Amniotic epithelial cell (primary cell): ENCODE data around the gene TCP11.

Experiments used
- DNase-seq: peaks from one replicate; pipeline ENCODE4 v3.0.0-alpha.2; 2010; ENCODE audit warnings: low read depth

The TCP11 gene

DNA sequence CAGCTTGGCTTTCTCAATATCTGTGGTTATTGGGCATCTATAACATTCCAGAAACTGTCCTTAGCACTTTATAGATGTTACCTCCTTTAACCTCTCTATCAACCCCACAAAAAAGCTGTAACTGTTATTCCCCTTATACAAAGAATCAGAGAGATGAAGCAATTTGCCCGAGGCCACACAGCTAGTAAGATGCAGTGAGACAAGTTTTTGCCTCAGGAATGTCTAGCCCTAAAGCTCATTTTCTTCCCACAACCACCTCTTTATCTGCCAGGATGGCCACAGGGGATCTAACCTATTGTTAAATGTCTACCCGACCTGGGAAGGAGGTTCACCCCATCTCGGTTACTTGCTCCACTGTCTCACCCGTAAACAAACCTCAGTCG is 31.9 kb upstream of the TCP11 start:
- no peak for DNase-seq

DNA sequence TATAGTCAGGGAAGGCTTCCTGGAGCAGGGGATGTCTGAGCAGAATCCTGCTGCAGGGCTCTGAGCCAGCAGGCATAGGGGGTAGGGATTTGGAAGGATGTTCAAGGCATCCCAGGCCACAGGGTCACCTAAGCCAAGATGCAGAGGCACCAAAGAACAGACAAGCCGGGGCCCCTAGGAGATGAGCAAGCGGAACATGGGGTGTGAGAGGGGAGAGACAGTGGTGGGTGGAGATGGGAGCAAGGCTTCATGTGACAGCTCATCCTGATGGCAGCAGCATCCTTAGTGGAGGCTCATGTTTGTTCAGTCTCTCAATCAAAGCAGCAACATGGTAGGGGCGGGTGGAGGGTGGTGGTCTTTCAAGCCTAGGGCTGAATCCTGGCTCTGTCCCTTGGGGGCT is 29.8 kb upstream of the TCP11 start:
- no peak for DNase-seq

DNA sequence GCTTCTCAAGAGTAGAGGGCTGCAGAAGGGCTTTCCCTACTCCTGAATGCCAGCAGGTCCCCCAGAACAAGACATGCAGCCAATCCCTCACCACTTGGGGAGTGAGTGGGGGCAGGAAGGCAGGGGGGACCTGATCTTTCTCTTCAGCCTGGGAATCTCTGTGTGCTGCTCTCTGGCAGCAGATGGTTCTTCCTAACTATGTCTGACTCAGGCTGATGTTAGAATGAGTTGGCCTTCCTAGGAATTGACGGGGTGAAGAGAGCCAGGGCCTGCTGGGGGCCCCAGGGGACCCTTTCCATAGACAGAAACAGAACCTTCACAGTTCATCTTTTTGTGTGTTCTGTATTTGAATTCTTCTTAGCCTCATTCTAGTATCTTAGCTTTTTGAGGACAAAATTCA is 29.0 kb upstream of the TCP11 start:
- no peak for DNase-seq

DNA sequence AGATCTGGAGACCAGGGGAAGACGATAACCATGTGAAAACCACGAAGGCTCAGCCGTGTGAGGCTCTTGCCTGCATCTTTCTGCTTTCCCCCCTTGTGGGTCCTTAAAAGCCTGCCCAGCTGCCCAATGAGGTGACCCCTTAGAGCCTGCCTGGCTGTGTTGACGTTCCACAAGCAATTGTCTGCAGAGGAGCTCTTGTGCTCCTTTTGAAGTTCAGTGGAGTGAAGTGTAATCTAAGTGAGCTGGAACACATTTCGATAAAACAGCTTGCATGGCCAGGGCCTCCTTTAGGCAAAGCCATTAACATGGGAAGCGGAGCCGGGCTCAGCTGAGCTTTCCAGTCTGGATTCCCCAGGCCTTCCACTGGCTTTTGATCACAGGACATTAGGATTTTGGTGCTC is 27.3 kb upstream of the TCP11 start:
- DNase-seq = no peak

DNA sequence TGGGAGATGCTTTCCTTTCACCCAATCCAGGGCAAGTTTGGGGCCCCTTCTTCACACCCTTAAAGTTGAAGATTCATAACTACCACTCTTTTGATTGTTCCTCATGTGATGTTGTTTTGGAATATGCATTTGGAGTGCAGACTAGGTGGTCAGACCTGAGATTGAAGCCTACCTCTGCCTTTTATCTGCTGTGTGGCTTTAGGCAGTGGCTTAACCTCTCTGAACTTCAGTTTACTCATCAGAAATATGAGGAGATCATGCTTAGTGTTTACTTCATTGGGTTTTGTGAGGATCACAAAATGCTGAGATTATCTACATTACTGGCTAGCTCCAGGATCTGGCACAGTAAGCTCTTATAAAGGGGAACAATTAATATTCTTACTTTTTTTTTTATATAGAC is 26.4 kb upstream of the TCP11 start:
- no peak for DNase-seq

DNA sequence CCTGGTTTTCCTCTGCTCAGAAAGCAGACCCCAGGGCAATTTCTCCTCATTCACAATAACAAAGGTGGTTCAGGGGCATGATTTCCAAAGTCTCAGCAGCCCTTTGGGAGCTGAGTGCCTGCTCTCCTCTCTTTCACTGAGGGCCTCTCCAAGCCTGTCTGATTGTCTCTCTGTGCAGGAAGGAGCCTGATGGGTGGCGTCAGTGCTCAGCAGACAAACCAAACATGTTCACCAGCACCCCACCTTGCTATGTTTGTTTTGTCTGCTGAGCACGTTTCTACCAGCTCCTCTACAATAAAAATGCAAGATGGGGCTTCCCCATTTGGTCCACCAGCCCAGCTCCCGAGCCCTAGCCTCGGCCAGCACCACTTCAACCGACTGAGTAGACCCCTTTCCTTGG is 25.4 kb upstream of the TCP11 start:
- DNase-seq = no peak

DNA sequence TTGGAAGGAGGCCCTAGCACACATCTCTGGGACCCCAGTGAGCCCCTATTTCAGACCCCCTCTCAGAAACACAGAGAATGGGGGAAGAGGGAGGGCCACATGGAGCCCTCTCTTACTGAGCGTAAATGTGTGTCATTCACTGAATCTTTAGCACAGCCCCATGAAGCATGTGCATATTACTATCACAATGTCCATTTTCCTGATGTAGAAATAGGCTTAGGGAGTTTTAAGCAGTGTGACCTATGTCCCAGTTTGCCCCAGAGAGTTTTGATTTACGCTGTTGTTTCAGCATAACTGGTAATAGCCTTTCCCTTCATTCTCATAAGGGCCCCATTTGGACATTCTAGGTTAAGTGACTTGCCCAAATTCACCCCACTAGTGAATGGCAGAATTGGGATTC is 25.0 kb upstream of the TCP11 start:
- no peak for DNase-seq

DNA sequence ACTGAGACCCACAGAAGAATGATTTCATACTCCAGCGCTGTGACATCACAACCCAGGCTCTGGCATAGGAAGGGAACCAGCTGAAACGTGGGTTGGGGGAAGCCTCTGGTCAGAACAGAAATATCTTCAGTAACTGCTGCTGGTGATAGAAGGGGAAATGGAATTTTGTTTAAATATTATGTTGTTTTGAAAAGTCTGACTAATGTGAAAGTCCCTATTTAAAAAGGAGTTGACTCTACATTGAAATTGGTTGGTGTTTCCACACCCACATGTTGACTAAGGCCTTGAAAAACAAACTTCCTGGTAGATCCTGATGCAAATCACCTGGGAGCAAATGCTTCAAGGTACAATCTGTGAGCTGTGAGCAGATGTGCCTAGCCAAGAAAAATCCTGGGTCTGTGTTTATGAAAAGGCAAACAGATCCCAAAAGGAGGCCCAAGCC is 24.5 kb upstream of the TCP11 start:
- no peak for DNase-seq

DNA sequence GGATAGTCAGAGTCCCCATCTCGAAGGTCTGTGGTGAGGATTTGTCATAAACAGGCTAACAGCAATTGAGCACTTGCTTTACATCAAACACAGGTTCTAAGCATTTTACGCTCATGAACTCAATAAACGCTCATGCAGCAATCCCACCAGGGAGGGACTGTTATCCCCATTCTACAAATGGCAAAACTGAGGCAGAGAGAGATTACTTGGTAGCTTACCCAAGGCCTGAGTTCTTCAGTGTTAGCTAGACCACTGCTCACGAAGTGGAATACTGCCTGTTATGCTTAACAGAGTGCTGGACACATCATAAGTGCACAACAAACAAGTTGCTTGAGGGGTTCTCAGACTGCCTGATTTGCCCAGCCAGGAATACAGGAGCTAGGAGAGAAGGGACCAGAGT is 23.7 kb upstream of the TCP11 start:
- DNase-seq = no peak

DNA sequence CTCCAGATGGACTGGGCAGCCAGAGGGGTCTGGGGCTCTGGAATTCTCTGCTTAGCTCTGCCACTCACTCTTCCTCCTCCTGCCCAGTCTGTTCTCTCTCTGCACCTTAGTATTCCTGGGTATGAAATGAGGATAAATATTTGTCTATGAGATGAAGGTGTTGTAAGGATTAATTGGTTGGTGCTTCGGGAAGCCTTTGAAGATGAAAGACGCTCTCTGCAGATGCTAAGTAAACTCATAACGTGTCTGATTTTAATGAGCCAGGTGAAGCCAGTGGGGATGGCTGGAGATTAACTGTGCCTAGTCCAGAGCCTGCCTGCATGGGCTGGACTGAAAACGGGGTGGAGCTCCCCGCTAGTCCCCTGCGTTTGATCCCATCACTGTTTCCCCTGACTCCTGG is 23.1 kb upstream of the TCP11 start:
- DNase-seq = no peak

DNA sequence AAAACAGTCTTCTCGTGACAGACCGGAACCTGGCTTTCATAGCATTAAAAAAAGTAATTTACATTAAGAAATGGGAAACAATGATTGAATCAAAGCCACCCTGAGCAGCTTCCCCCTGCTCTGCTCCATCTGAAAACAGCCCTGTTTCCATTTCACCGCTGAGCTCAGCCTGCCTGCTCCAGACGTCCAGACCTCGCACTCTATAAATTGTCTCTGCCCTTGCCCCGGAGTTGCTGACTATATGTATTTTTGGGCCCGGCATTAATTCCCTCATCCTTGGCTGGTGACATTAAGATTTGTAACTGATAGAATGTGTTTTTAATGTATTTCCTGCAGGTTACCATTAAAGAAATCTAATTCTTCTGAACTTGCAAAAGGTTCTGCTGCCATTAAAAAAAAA is 22.7 kb upstream of the TCP11 start:
- DNase-seq = no peak

DNA sequence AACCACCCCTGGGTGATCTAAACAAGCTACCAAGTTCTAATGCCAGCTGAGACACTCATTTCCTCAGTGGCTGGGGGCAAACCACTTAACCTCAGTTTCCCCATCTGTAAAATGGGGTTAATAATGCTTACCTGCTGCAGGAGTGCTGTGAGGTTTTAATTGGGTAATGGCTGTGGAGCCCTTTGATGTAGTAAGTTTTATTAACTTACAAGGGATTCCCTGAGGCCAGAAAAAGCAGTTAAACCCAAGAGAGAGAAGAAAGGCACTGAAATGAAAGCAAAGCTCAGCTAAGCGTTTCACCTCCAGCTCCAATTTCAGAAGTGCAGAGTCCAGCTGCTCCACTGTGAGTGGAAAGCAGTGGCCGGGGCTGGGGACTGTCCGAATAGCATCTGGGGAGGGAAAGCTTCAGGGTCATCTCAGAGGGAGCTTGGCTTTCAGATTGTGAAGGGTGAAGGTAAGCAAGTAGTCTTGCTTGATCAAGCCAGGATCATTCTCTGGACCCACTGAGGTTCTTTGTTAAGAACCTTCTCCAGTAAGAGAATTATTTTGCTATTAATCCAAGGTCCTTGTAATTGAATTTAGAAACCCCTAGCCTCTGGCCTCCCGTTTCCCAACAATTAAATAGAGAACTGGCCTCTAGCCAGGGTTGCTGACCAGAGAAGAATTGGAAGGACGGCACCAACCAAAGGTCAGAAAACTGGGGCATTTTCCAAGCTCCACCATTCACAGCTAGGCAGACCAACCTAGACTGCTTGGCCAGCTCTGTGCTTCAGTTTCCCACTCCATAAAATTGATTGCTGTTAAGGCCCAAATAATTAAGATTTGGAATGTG is 20.9 kb upstream of the TCP11 start:
- DNase-seq = no peak

DNA sequence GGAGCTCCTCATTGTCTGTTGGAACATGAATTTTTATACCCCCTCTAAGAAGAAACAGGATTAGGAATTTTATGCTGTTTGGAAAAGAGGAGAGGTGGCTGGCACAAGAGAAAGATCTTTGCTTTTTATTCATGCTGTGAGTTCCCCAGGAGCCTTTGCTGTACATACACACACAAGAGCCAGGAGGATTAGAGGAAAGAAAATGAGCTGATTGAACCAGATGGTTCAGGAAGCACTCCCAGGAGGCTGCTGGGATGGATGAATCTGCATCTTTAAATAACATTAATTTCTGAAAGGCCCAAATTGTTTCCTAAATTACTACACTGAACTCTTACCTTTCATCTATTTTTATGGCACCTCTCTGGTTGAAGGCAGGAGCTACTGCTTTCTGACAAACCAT is 20.1 kb upstream of the TCP11 start:
- no peak for DNase-seq

DNA sequence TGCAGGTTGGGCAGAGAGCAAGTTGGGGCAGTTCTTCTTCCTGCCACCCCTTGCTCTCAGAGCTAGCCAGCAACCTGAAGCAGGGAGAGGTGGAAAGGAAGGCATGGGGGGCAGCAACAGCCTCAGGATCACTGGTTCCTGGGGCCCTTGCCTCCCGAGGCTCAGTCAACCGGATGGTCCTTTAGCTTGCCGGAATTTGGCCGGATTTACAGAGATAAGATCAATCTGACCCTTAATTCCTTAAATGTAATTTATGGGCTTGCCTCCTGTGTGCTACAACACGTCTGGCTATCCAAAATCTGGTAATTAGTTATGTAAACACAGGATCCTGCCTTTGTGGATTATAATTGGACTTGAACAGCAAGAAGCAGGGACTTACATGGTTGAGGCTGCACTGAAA is 19.5 kb upstream of the TCP11 start:
- DNase-seq = no peak

DNA sequence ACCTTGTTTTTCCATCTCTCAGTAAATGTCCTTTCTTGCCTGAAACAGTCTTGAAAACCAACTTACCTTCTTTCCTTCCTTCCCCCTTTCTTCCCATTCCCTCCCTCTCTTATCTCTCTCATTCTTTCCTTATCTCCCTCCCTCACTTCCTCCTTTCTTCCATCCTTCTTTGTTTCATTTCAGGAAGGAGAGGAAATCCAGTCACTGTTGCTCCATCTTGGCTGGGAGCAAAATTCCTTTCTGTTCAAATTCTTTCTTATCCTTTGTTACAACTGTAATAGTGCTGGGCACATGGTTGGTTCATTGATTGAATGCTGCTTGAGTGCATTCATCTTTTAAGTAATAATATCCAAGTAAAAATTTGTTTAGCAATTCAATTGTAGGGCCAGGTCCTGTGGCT is 17.4 kb upstream of the TCP11 start:
- DNase-seq = no peak

DNA sequence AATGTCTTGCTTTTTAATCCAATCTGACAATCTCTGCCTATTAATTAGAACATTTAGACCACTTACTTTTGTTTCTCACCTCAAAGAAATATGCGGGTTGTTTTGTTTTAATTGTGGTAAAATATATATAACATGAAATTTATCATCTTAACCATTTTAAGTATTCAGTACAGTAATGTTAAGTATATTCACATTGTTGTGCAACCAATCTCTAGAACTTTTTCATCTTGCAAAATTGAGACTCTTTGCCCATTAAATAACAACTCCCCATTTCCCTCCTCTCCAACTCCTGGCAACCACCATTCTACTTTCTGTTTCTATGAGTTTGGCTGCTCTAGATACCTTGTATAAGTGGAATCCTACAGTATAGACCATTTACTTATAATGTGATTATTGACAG is 13.8 kb upstream of the TCP11 start:
- peak; percentile 28 for DNase-seq

DNA sequence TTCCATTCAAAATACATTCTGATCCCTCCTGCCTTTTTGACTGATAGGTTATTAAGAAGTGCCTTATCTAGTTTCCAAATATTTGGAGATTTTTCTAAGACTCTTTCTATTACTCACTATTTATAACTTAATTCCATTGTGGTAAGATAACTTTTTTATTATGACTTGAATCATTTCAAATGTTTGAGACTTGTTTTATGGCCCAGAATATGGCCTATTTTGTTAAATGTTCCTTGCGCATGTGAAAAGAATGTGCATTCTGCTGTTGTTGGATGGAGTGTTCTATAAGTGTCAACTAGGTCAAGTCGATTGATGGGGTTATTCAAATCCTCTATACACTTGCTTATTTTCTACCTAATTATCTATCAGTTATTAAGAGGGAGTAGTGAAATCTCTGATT is 13.1 kb upstream of the TCP11 start:
- no peak for DNase-seq

DNA sequence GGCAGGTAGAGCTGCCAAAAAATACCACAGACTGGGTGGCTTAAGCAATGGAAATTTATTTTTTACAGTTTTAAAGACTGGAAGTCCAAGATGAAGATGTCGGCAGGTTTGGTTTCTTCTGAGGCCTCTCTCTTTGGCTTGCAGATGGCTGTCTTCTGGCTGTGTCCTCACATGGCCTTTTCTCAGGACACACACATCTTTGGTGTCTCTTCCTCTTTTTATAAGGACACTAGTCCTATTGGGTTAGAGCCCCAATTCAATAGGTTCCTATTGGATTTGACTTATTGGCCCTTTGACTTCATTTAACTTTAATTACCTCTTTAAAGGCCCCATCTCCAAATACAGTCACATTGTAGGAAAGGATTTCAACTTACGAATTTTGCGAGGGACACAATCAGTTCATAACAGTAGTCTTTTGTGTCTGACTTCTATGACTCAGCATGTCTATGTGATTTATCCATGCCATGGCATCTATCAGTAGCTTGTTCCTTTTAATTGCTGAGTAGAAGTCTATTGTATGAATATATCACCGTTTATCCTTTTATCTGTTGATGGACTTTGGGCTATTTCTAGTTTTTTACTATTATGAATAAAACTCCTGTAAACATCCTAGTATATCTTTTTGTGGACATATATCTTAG is 11.0 kb upstream of the TCP11 start:
- DNase-seq = no peak

DNA sequence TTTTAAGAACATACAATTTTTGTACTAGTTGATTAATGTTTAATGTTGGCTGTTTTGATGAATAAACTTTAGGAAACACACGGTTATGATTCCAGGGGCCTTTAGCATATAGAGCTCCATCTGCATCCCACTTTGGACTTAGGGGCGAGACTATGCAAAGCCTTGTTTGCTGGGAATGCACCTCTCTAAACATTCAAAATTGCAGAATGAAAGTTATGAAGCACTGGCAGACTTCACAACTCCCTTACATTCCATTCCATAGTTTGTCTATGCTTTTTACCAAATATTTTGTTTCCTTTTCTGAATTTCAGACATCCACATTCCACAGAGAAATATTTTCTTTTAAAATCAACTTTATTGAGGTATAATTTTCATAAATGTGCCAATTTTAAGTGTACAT is 10.3 kb upstream of the TCP11 start:
- DNase-seq = no peak

DNA sequence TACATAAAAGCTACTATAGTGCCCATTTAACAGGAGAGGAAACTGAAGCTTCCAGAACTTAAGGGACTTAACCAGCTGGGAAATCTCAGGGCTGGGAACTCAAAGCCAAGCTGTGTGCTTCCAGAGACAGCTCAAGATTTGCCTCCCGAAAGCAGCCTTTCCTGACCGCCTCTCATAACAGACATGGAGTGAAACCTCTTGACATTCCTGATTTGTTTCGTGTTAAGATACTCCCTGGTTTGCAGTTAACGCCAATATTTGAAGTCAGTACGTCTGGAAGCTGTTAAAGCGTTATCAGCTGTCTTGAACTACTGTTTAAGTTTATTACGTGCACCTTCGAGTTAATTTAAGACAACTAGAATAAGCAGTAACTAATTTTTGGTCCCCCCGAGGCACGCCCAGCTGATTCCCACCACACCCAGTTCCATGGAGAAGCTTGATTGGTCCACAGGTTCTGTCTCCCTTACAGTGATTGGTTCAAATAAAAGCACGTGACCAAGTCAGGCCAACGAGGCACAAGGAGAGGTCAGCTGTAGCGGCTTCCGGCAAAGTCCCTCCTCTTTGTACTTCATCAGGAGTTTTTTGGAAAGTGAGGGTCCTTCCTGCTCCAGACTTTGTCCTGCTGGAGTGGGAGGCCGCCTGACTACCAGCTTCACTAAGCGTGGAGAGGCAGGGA is 8.9 kb upstream of the TCP11 start:
- DNase-seq = no peak

DNA sequence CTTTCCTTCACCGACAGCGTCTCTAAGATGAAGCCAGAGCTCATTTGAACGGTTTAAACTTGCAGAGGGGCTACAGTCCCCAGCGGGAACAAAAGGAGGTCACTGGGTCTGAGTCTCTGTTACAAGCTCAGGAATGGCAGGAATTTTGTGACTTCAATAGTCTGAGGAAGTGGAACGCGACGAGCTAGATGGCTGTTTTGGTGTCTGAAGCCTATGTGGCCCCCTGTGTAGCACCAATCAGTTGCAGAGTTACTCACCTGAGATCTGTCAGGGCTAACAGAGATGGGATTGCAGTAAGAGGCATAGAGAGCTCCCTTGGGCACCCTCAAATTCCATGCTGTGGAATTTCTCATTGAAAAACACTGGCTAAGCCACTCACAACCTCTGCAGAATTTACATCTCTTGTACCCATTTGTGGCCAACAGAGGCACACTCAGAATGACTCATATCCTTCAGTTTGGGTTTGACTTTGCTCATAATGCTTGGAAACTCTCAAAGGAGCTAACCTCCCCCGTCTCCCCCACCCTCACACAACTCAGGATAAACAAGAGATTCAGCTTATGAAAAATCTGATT is 7.1 kb upstream of the TCP11 start:
- peak; percentile 35 for DNase-seq

DNA sequence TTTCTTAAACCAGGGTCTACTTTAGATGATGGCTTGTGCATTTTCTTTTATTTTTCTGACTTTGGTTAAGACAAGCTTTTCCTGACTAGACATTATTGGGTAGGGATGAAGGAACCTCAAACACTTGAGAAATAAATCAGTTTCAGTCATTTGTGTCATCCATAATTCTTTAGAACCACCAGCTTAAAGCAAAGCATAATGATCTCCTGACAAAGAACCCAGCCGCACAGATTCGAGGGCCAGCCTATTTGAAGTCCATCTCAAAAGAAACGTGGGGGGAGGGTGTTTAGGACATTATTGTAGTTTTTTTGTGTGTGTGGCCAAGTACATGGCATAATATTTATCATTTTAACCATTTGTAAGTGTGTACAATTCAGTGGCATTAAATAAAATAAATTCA is 6.3 kb upstream of the TCP11 start:
- no peak for DNase-seq

DNA sequence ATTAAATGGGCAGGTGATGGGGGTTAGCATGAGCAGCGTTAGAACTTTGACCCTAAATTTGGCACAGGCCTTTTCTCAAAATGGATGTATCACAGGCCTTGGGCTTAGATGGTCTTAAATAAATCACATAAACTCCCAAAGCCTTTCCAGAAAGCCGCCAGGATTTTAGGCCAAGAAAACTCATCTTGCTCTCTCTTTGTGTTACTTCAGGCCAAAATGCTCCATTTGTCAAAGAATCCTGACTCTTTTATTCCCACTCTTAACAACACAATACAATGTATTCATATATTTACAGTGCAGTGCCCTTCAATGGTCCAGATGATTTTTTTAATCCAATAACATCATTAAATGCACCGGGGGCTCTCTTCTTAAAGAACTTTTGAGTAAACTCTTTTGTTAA is 5.9 kb upstream of the TCP11 start:
- no peak for DNase-seq
